ENCODE measurements around the gene MYL9. TPM values are rescaled to one million over a fixed set of nuclear protein-coding genes. Genes with fewer than 3 reads are reported as not detected.

Gene MYL9
- total RNA-seq, 1 donor from 2014 or later = 128 TPM

DNA sequence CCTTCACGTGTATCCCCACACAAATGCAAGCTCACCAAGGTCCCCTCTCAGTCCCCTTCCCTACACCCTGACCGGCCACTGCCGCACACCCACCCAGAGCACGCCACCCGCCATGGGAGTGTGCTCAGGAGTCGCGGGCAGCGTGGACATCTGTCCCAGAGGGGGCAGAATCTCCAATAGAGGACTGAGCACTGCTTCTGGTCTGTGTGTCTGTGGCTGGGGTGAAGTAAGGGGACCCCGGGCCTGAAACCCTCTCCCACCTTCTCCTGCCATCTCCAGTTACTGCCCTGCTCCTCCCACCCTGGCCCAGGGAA, 8.3 kb downstream of the MYL9 start:
- Mint-ChIP-seq H3K36me3 (ENCODE audit: low read depth, unreplicated experiment) (peaks cover 7% of the 10 kb centered on the region), H3K4me3 (ENCODE audit: unreplicated experiment) (no peak overlapping the region), H3K9me3 (ENCODE audit: unreplicated experiment) (no peaks in the 10 kb centered on the region), H3K4me1 (ENCODE audit: unreplicated experiment) (no peaks in the 10 kb centered on the region), H3K27me3 (ENCODE audit: unreplicated experiment) (peaks cover 12% of the 10 kb centered on the region), H3K27ac (ENCODE audit: unreplicated experiment) (no peak overlapping the region)
- TF ChIP-seq, protein P1, sequence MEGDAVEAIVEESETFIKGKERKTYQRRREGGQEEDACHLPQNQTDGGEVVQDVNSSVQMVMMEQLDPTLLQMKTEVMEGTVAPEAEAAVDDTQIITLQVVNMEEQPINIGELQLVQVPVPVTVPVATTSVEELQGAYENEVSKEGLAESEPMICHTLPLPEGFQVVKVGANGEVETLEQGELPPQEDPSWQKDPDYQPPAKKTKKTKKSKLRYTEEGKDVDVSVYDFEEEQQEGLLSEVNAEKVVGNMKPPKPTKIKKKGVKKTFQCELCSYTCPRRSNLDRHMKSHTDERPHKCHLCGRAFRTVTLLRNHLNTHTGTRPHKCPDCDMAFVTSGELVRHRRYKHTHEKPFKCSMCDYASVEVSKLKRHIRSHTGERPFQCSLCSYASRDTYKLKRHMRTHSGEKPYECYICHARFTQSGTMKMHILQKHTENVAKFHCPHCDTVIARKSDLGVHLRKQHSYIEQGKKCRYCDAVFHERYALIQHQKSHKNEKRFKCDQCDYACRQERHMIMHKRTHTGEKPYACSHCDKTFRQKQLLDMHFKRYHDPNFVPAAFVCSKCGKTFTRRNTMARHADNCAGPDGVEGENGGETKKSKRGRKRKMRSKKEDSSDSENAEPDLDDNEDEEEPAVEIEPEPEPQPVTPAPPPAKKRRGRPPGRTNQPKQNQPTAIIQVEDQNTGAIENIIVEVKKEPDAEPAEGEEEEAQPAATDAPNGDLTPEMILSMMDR (IDR thresholded peaks at IDR 0.05; ENCODE audit: unreplicated experiment) = no peak
- DNase-seq (ENCODE audit: low spot score) = no peak

DNA sequence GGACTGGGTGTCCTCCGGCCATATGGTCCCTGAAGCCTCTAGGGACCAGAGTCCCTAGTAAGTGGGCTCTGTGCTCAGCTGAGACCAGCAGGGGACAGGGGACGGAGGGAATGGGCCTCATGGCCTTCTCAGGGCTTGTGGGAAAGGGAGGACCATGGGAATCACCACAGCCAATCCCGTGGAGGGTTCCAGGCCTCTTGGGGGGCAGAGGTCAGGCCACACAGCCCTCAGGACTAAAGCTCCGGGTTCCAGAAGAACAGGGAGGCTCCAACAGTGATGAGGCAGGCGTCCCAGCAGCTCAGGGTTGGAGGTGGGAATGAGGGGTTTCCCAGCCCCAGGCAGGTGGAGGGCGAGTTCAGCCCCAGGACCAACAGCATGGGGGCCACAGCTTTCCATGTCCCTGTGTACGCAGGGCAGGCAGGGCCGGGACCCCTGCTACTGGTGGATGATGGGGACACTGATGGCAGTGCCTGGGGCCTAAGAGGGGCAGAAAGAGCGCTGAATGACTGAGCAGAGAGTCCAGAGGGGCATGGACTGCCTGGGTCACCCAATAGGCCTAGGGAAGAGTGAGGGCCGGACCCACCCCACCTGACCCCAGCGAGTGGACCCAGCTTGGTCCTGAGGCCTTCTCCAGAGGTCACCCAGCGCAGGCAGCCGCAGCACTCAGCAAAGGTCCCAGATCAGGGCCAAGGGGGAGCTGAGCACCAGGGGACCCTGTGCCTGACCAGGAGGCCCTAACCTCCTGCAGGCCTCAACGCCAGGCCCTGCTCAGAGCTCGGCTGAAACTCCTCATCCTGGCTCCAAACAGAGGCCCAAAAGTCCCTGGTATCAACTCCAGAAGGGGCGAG, 8.8 kb downstream of the MYL9 start:
- no peaks in the 10 kb centered on the region for H3K4me1 Mint-ChIP-seq (ENCODE audit: unreplicated experiment)
- no peak overlapping the region for H3K27ac Mint-ChIP-seq (ENCODE audit: unreplicated experiment)
- H3K4me3 Mint-ChIP-seq (ENCODE audit: unreplicated experiment) = no peak overlapping the region
- DNase-seq (ENCODE audit: low spot score) = no peak
- TF ChIP-seq, protein P1 (IDR thresholded peaks at IDR 0.05; ENCODE audit: unreplicated experiment) = no peak
- peaks cover 15% of the 10 kb centered on the region for H3K27me3 Mint-ChIP-seq (ENCODE audit: unreplicated experiment)
- no peaks in the 10 kb centered on the region for H3K9me3 Mint-ChIP-seq (ENCODE audit: unreplicated experiment)
- peaks cover 7% of the 10 kb centered on the region for H3K36me3 Mint-ChIP-seq (ENCODE audit: low read depth, unreplicated experiment)

DNA sequence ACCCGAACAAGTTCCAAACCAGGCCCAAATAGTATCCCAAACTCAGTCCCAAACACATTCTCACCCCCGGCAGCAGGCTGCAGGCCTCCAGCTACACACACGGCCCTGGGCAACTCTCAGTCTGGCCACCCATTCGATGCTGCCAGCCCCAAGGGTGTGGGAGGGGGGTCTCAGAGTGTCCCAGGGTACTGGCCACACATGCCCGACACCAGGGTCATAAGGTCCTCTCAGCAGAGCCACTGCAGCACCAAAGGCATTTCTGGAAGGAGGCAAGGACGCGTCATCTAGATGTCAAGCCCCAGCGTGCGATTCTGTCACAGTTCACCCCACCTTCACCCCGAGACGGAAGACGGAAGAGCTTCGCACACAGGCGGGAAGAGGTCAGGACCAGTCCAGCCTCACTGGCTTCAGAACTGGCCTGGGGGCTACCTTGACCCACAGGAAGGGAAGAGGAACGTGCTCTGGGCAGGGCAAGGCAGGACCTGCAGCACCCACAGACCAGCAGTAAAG, 9.5 kb downstream of the MYL9 start:
- no peak for DNase-seq (ENCODE audit: low spot score)
- Mint-ChIP-seq H3K27me3 (ENCODE audit: unreplicated experiment) (peaks cover 13% of the 10 kb centered on the region), H3K9me3 (ENCODE audit: unreplicated experiment) (no peaks in the 10 kb centered on the region), H3K36me3 (ENCODE audit: low read depth, unreplicated experiment) (peaks cover 7% of the 10 kb centered on the region), H3K27ac (ENCODE audit: unreplicated experiment) (no peak overlapping the region), H3K4me1 (ENCODE audit: unreplicated experiment) (no peaks in the 10 kb centered on the region), H3K4me3 (ENCODE audit: unreplicated experiment) (no peak overlapping the region)
- TF ChIP-seq, protein P1 (IDR thresholded peaks at IDR 0.05; ENCODE audit: unreplicated experiment) = no peak

DNA sequence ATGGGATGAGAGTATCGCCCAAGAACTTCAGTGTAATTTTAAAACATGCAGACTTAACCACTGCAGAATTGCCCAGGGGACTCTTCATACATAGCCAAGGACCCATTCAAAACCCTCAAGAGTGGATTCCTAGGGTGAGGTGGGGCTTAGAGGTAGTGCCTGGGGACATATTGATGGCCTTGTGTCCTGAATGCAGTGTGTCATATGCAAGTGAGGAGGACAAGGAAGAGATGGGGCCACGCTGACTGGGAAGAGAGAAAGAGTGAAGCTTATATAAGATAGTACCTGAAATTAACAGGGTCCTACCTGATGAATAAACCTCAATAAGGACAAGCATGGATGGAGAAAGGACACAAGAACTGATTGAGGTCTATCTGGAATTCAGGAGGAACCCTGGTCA, 13.9 kb downstream of the MYL9 start:
- no peak for DNase-seq (ENCODE audit: low spot score)
- Mint-ChIP-seq H3K9me3 (ENCODE audit: unreplicated experiment) (no peaks in the 10 kb centered on the region), H3K4me3 (ENCODE audit: unreplicated experiment) (no peak overlapping the region), H3K36me3 (ENCODE audit: low read depth, unreplicated experiment) (no peaks in the 10 kb centered on the region), H3K27ac (ENCODE audit: unreplicated experiment) (no peak overlapping the region), H3K27me3 (ENCODE audit: unreplicated experiment) (peaks cover 7% of the 10 kb centered on the region), H3K4me1 (ENCODE audit: unreplicated experiment) (no peaks in the 10 kb centered on the region)
- TF ChIP-seq, protein P1 (IDR thresholded peaks at IDR 0.05; ENCODE audit: unreplicated experiment) = no peak

DNA sequence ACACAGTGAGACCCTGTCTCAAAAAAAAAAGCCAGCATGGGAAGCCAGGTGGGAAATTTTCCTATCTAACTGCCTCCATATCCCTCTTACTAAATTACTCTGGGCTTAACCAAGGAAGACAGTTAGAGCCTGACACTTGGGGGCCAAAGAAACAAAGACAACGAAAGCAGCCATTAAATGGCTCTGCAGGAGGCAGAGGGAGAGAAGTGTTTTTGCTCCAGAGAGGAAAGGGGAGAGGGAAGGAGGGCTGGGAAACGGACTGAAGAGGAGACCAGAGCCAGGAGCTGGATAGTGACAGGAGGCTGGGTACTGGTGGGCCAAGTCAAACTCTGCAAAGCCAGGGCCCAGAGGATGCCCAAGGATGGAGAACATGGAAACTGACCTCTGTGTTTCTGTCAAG, 21.4 kb downstream of the MYL9 start:
- Mint-ChIP-seq H3K4me1 (ENCODE audit: unreplicated experiment) (no peaks in the 10 kb centered on the region), H3K36me3 (ENCODE audit: low read depth, unreplicated experiment) (peaks cover 4% of the 10 kb centered on the region), H3K27me3 (ENCODE audit: unreplicated experiment) (peaks cover 2% of the 10 kb centered on the region), H3K4me3 (ENCODE audit: unreplicated experiment) (no peak overlapping the region), H3K9me3 (ENCODE audit: unreplicated experiment) (no peaks in the 10 kb centered on the region), H3K27ac (ENCODE audit: unreplicated experiment) (no peak overlapping the region)
- TF ChIP-seq, protein P1 (IDR thresholded peaks at IDR 0.05; ENCODE audit: unreplicated experiment) = no peak
- no peak for DNase-seq (ENCODE audit: low spot score)
